COLO668 (cell line): ENCODE measurements around the gene AP1B1.

ENCODE experiments used
- DNase-seq: peaks from one replicate; lab custom pipeline; 2025; ENCODE audit not compliant: unreplicated experiment; lab: John Stamatoyannopoulos, UW

Gene AP1B1

DNA sequence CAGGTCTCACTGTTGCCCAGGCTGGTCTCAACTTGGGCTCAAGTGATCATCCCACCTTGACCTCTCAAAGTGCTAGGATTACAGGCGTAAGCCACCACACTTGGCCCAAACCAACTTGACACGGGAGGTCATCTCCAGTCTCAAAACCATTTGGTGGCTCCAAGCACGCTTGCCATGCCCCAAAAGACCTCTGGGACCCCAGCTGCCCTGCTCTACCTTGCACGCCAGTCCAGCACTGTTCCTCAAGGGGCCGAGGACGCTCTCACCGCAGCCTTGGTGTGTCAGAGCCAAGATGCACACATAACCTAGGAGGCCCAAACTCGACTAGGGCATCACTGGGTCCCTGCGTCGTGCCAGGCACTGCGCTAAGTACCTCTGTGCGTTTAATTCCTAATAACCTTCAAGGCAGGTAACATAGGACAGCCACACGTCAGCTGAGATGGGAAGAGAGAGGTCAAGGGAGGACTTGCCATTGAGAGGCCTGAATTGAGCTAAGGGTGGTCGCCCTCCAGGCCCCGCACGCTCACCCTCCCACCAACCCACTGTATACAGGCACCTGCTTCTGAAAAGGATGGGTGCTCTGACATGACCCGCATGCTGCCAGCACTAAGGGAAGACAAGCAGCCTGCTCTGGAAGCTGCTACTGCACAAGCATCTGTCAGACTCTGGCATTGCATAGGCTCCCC, 86.5 kb downstream of the AP1B1 start:
- no peak for DNase-seq

DNA sequence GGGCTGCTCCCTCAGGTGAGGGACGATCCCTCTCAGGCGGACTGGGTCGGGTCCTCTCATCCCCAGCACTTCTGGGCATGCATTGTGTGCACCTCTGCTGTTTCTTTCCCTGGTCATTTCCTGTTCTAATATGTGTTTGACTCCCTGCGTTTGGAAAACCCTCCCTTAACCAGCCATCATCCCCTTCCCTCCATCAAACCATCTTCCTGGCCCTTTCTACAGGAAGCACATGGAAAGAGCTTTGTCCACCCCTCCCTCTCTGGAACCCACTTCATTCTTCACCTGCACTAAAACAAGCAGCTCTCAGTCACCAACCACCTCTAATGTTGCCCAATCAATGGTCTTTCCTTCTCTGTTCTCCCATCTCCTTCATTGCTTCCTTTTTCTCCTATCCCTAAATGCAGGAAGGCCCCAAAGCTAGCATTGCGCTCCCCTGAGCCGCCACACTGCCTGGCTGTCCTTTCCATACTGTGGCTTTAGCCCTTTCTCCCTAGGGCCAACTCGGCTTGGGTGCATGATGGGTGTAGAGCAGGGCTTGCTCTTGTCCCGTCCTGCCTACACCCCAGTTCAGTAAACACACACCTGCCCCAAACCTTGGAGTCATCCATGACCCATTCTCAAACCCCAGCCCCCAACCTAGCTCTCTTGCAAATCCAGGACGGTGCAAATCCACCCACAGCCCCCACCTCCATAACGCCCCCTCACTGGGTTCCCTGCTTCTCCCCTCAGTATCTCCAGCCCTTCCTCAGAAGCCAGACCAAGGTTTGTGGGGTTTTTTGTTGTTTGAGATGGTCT, 87.4 kb downstream of the AP1B1 start:
- no peak for DNase-seq

DNA sequence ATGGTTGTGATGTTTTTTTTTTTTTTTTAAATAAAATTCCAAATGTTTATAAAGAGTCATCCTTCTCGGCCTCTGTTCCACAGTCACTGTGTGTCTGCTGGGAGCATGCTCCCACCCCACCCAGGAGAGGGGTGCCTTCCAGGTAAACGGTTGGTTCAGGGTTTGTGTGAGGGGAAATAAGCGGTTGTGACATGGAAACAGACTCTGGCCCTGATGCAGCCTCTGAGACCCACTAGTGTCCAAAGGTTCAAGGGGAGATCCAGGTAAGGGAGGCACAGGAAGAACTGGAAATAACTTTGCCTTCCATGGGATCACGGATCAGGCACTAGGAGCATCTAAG, 87.9 kb downstream of the AP1B1 start:
- DNase-seq, result no peak

DNA sequence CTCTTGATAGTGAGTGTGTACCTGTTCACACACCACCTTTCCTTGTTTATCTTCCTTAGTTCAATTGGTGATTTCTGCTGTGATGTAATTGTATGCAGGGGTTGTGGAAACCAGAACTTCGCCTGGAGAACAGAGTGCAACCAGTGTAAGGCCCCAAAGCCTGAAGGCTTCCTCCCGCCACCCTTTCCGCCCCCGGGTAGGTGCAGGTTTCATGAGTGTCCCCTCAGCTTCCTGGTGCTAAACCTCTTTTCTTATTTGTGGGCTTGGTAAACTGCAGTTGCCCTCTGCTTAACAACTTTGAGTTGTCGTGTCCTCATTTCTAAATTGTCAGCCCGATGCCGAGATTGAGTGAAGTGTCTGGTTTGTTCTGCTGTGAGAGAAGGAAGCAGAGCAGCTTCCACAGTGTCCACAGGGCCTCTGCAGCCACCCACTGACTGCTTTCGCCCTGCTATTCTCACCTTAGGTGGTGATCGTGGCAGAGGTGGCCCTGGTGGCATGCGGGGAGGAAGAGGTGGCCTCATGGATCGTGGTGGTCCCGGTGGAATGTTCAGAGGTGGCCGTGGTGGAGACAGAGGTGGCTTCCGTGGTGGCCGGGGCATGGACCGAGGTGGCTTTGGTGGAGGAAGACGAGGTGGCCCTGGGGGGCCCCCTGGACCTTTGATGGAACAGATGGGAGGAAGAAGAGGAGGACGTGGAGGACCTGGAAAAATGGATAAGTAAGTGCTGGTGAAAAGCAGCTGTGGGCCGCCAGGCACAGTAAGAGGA, 89.1 kb downstream of the AP1B1 start:
- DNase-seq, result no peak

DNA sequence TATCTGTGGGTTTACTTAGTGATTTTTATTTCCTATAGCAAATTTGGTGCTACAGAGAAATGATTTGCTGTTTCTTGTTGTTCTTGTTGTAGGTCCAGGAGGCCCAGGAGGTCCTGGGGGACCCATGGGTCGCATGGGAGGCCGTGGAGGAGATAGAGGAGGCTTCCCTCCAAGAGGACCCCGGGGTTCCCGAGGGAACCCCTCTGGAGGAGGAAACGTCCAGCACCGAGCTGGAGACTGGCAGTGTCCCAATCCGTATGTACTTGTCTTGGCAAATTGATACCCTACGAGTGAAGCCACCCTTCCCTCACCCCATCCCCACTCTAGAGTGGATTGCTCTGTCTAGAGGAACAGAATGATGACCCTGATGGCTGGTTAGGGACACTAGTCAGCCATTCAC, 89.7 kb downstream of the AP1B1 start:
- no peak for DNase-seq

DNA sequence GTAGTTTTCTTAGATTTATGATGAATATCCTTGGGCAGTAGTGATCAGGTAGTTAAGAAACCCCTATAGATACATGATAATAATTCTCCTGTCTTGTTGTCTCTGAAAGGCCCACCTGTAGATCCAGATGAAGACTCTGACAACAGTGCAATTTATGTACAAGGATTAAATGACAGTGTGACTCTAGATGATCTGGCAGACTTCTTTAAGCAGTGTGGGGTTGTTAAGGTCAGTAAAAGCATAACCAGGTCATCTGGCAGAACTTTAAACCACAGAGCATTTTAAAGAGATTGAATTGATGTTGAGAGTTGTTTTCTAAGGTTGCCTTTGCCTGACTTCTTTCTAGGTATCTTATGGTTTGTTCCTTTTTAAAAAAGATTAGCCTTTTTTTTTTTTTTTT, 96.0 kb downstream of the AP1B1 start:
- no peak for DNase-seq

DNA sequence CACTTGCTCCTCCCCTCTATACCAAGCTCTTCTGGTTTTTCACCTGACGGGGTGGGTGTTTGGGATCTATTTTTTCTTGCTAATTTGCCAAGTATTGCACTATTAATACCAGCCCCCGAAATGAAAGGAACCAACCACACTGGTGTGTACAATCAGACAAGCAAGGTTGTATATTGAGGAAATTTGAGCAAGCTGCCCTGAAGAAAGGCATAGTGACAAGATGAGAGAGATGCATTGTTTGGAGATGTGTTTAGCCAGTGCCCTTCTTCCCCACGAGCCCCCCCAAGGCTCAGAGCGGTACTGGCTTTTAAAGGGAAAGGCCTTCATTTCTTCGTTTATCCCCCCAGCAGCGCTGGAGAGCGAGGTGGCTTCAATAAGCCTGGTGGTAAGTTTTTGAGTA, 97.2 kb downstream of the AP1B1 start:
- no peak for DNase-seq

DNA sequence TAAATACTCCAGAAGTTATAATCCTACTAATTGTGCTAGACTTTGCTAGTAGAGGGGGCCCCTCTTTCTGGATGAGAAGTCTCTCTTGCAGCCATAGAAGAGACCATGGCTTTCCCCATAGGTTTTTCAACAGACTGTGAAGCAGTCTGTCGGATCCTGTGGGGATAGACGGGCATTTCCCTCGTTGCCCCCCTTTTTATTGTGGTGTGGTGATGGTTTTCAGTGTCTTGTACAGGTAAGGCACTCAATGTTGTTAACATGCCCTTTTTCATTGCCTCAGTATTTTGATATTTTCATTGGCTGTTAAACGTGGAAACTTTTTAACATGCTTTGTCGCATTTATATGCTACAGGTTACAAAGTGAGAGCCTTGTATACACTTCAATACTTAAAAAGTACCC, 98.3 kb downstream of the AP1B1 start:
- no peak for DNase-seq

DNA sequence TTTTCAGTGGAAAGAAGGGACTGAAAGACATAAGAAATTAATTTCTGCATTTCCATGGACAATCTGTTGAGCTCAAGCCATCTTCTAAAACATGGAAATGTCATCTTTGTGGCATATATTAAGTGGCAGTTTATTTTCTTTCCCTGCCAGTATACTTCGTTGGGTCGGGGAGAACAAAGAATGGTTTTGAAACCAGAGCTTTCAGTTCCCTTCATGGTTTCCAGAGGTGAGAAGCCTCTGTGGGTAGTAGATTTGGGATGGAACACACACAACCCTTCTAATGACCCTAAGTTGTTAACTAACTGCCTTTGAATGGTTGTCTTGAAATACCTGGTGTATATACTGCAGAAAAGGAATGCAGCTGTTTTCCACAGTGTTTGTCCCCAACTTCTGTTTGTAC, 99.5 kb downstream of the AP1B1 start:
- DNase-seq, result no peak

DNA sequence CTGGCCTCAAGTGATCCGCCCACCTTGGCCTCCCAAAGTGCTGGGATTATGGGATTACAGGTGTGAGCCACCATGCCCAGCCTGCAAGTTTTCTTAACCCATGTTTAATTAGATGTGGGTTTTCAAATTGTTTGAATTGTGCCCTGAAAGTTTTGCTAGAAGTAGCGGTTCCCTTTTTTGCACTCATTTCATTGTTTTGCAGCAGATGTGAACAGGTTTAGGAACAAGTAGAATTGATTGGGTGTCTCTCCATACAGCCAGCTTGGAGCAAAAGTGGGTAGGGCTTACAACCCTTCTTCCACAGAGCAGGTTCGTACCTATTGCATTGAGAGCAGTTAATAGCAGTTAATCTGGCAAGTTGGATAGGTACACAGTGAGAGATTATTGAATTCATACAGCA, 104.2 kb downstream of the AP1B1 start:
- no peak for DNase-seq

DNA sequence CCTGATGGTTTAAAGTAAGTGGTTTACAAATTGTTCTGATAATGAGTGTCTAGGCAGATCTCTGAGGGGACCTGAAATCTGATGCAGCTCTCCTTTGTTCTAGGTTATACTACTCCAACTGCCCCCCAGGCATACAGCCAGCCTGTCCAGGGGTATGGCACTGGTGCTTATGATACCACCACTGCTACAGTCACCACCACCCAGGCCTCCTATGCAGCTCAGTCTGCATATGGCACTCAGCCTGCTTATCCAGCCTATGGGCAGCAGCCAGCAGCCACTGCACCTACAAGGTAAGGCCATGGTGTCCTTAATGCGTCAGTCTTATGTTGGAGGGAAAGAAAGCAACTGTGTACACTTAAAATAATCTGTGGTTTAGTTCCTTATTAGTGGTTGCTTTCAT, 110.4 kb downstream of the AP1B1 start:
- DNase-seq, result no peak
